ENCODE measurements around the gene PIGU.

- TF ChIP-seq CTCF (IDR thresholded peaks at IDR 0.05; ENCODE audit: poor library complexity, severe bottlenecking) = no peak
- no peak for TF ChIP-seq REST (IDR thresholded peaks at IDR 0.05; ENCODE audit: borderline replicate concordance)
- TF ChIP-seq EZH2 (IDR thresholded peaks at IDR 0.05; ENCODE audit: borderline replicate concordance, insufficient read depth, low read length, poor library complexity, severe bottlenecking) = no peak
These were observed 34.9 kb downstream of the PIGU start for GRCh38 chr20:34642009-34642408.
